Measurements from ENCODE around the gene PITRM1. TPM values are rescaled to one million over a fixed set of nuclear protein-coding genes. Genes with fewer than 3 reads are reported as not detected.
A peak's percentile ranks its signal among the peaks of the same experiment; 100 is the strongest.

PITRM1 gene
- total and polyA plus RNA-seq, 2 experiments from 2014 or later = 44.1 to 45.9 TPM

- WGBS (ENCODE audit: low lambda C conversion rate, missing lambda C conversion rate) = 92% methylated on average over 14 of the region's 14 CpGs
- Histone ChIP-seq H3K9me2 (replicated peaks; ENCODE audit: insufficient read depth) (no peaks in the 10 kb centered on the region), H3K27ac (no peak overlapping the region), H2AFZ (no peak overlapping the region), H4K20me1 (ENCODE audit: insufficient read depth, poor library complexity, severe bottlenecking) (no peaks in the 10 kb centered on the region), H3K4me3 (no peak overlapping the region), H3K4me1 (ENCODE audit: insufficient read depth) (peaks cover 3% of the 10 kb centered on the region), H3K9me3 (ENCODE audit: low read depth) (no peaks in the 10 kb centered on the region), H3K27me3 (no peaks in the 10 kb centered on the region), H3K36me3 (replicated peaks; ENCODE audit: insufficient read depth, low read depth) (no peaks in the 10 kb centered on the region), H3K4me2 (no peak overlapping the region), H3K79me2 (no peaks in the 10 kb centered on the region)
- no peak for DNase-seq (ENCODE audit: low spot score)
- TF ChIP-seq CTCF (IDR thresholded peaks at IDR 0.05; ENCODE audit: poor library complexity) (no peak), EZH2phosphoT487 (IDR thresholded peaks at IDR 0.05; ENCODE audit: low read depth, severe bottlenecking, unreplicated experiment) (no peak), EZH2 (IDR thresholded peaks at IDR 0.05; ENCODE audit: borderline replicate concordance) (no peak)
Observed at GRCh38 chr10:3122034-3122433, 50.5 kb downstream of the PITRM1 start.

- Histone ChIP-seq H3K4me2 (no peak overlapping the region), H3K36me3 (replicated peaks; ENCODE audit: insufficient read depth, low read depth) (no peaks in the 10 kb centered on the region), H3K27me3 (no peaks in the 10 kb centered on the region), H3K27ac (no peak overlapping the region), H3K9me2 (replicated peaks; ENCODE audit: insufficient read depth) (no peaks in the 10 kb centered on the region), H4K20me1 (ENCODE audit: insufficient read depth, poor library complexity, severe bottlenecking) (no peaks in the 10 kb centered on the region), H3K4me3 (no peak overlapping the region), H3K79me2 (no peaks in the 10 kb centered on the region), H2AFZ (no peak overlapping the region), H3K4me1 (ENCODE audit: insufficient read depth) (no peaks in the 10 kb centered on the region), H3K9me3 (ENCODE audit: low read depth) (no peaks in the 10 kb centered on the region)
- TF ChIP-seq CTCF (IDR thresholded peaks at IDR 0.05; ENCODE audit: poor library complexity) = peak; percentile 15
- TF ChIP-seq EZH2phosphoT487 (IDR thresholded peaks at IDR 0.05; ENCODE audit: low read depth, severe bottlenecking, unreplicated experiment) = no peak
- no peak for TF ChIP-seq EZH2 (IDR thresholded peaks at IDR 0.05; ENCODE audit: borderline replicate concordance)
- DNase-seq (ENCODE audit: low spot score) = no peak
- WGBS (ENCODE audit: low lambda C conversion rate, missing lambda C conversion rate) = 88% methylated on average over 29 of the region's 31 CpGs
Observed at GRCh38 chr10:3119796-3120459, 52.7 kb downstream of the PITRM1 start.

GRCh38 chr10:3118641-3119091 lies 53.9 kb downstream of the PITRM1 start:
- WGBS (ENCODE audit: low lambda C conversion rate, missing lambda C conversion rate) = 97% methylated on average over 32 of the region's 32 CpGs
- Histone ChIP-seq H3K27me3 (no peaks in the 10 kb centered on the region), H3K36me3 (replicated peaks; ENCODE audit: insufficient read depth, low read depth) (no peaks in the 10 kb centered on the region), H3K79me2 (no peaks in the 10 kb centered on the region), H3K4me2 (no peak overlapping the region), H3K27ac (no peak overlapping the region), H4K20me1 (ENCODE audit: insufficient read depth, poor library complexity, severe bottlenecking) (no peaks in the 10 kb centered on the region), H3K4me1 (ENCODE audit: insufficient read depth) (no peaks in the 10 kb centered on the region), H3K9me3 (ENCODE audit: low read depth) (no peaks in the 10 kb centered on the region), H3K4me3 (no peak overlapping the region), H2AFZ (no peak overlapping the region), H3K9me2 (replicated peaks; ENCODE audit: insufficient read depth) (no peaks in the 10 kb centered on the region)
- DNase-seq (ENCODE audit: low spot score) = no peak
- TF ChIP-seq EZH2 (IDR thresholded peaks at IDR 0.05; ENCODE audit: borderline replicate concordance) (no peak), CTCF (IDR thresholded peaks at IDR 0.05; ENCODE audit: poor library complexity) (no peak), EZH2phosphoT487 (IDR thresholded peaks at IDR 0.05; ENCODE audit: low read depth, severe bottlenecking, unreplicated experiment) (no peak)

Measured in hepatocyte (in vitro differentiated cells).